Nephron (organoid): ENCODE measurements around the gene LGI4.

Experiments used
- H3K27ac Mint-ChIP-seq, 3 experiments: 2 replicates each; pipeline ENCODE4 v1.8.0; 2020; ENCODE audit warnings: mixed read lengths in 3 of 3, mild to moderate bottlenecking in 2 of 3, moderate library complexity in 1 of 3
- H3K27me3 Mint-ChIP-seq: 2 replicates; pipeline ENCODE4 v1.8.0; 2021; ENCODE audit warnings: low read depth, mild to moderate bottlenecking, moderate library complexity, mixed read lengths
- H3K36me3 Mint-ChIP-seq: 2 replicates; pipeline ENCODE4 v1.8.0; 2020; ENCODE audit warnings: low read depth, mixed read lengths
- H3K4me1 Mint-ChIP-seq: 2 replicates; pipeline ENCODE4 v1.8.0; 2020; ENCODE audit warnings: mixed read lengths
- H3K4me3 Mint-ChIP-seq, 3 experiments: 2 replicates each; pipeline ENCODE4 v1.8.0; 2020; ENCODE audit warnings: mild to moderate bottlenecking in 3 of 3, mixed read lengths in 3 of 3, moderate library complexity in 2 of 3
- H3K9me3 Mint-ChIP-seq: 2 replicates; pipeline ENCODE4 v1.8.0; 2020; ENCODE audit warnings: mixed read lengths
- CTCF ChIP-seq, 3 experiments: fragments of 200-600 bp; sonication (generic); IDR thresholded peaks; one replicate each; pipeline ENCODE4 v1.5.0; 2021; ENCODE audit warnings: antibody characterized with exemption in 3 of 3; ENCODE audit not compliant: unreplicated experiment in 3 of 3

The LGI4 gene

GRCh38 chr19:35164418-35164817 is 29.6 kb upstream of the LGI4 start:
- Mint-ChIP-seq H3K27ac (no peak overlapping the region), H3K4me1 (no peaks in the 10 kb centered on the region), H3K27me3 (peaks cover 4% of the 10 kb centered on the region), H3K4me3 (no peak overlapping the region), H3K36me3 (peaks cover 13% of the 10 kb centered on the region), H3K9me3 (peaks cover 28% of the 10 kb centered on the region)
- no peak for TF ChIP-seq CTCF (IDR thresholded peaks at IDR 0.05; ENCODE audit: unreplicated experiment in 3 of 3)

GRCh38 chr19:35162471-35163326 is 27.8 kb upstream of the LGI4 start:
- no peak for TF ChIP-seq CTCF (IDR thresholded peaks at IDR 0.05; ENCODE audit: unreplicated experiment in 3 of 3)
- H3K27ac Mint-ChIP-seq = no peak overlapping the region
- peaks cover 13% of the 10 kb centered on the region for H3K36me3 Mint-ChIP-seq
- H3K4me3 Mint-ChIP-seq = no peak overlapping the region
- H3K4me1 Mint-ChIP-seq = no peaks in the 10 kb centered on the region
- peaks cover 28% of the 10 kb centered on the region for H3K9me3 Mint-ChIP-seq
- peaks cover 21% of the 10 kb centered on the region for H3K27me3 Mint-ChIP-seq

GRCh38 chr19:35161434-35161743 is 26.5 kb upstream of the LGI4 start:
- Mint-ChIP-seq H3K27ac (no peak overlapping the region), H3K27me3 (peaks cover 34% of the 10 kb centered on the region), H3K4me1 (no peaks in the 10 kb centered on the region), H3K4me3 (no peak overlapping the region), H3K9me3 (peaks cover 26% of the 10 kb centered on the region), H3K36me3 (peaks cover 10% of the 10 kb centered on the region)
- no peak for TF ChIP-seq CTCF (IDR thresholded peaks at IDR 0.05; ENCODE audit: unreplicated experiment in 3 of 3)

- Mint-ChIP-seq H3K27me3 (peaks cover 40% of the 10 kb centered on the region), H3K36me3 (peaks cover 4% of the 10 kb centered on the region), H3K9me3 (peaks cover 21% of the 10 kb centered on the region), H3K4me1 (no peaks in the 10 kb centered on the region), H3K4me3 (no peak overlapping the region), H3K27ac (no peak overlapping the region)
- no peak for TF ChIP-seq CTCF (IDR thresholded peaks at IDR 0.05; ENCODE audit: unreplicated experiment in 3 of 3)
These were observed 26.0 kb upstream of the LGI4 start for GRCh38 chr19:35160629-35161433.

GRCh38 chr19:35159606-35160005 is 24.7 kb upstream of the LGI4 start:
- TF ChIP-seq CTCF (IDR thresholded peaks at IDR 0.05; ENCODE audit: unreplicated experiment in 3 of 3) = no peak
- H3K9me3 Mint-ChIP-seq = peaks cover 16% of the 10 kb centered on the region
- peaks cover 52% of the 10 kb centered on the region for H3K27me3 Mint-ChIP-seq
- no peaks in the 10 kb centered on the region for H3K36me3 Mint-ChIP-seq
- H3K27ac Mint-ChIP-seq = no peak overlapping the region
- no peak overlapping the region for H3K4me3 Mint-ChIP-seq
- H3K4me1 Mint-ChIP-seq = peaks cover 6% of the 10 kb centered on the region
